AG20443 (cell line): ENCODE results near the gene SLC35E2B.

Experiments used
- DNase-seq: peaks from one replicate; pipeline ENCODE4 v3.0.0; 2012; ENCODE audit warnings: low spot score, mixed read lengths

Gene SLC35E2B

DNA sequence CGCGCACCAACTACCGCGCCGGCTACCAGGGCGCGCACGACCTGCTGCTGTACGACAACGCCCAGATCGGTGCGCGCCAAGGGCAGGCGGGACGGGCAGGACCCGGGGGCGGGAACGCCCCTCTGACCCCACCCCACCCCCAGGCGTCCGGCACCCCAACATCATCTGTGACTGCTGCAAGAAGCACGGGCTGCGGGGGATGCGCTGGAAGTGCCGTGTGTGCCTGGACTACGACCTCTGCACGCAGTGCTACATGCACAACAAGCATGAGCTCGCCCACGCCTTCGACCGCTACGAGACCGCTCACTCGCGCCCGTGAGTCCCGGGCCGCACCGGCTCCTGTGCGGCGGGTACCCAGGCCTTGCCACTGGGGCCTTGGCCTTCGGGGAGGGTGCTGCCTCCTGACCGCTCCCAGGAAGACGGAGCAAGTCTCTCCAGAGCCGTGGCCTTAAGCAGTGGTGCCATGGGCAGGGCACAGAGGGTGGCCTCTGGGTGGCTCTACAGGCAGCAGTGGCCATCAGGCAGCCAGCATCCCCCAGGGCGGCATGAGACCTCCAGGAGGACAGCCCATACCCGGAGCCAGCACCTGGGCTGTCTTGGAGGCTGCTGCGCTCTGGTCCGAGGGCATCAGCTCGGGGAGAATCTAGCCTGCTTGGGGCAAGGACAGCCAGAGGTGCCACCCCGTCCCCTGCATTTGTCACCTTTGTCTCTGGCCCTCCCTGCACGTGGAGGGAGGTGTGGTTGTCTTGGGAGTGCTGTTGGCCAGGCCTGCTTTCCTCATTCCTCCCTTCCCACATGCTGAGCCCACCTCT, 68.8 kb downstream of the SLC35E2B start:
- no peak for DNase-seq

GRCh38 chr1:1623181-1623630, 69.4 kb downstream of the SLC35E2B start:
- no peak for DNase-seq

DNA sequence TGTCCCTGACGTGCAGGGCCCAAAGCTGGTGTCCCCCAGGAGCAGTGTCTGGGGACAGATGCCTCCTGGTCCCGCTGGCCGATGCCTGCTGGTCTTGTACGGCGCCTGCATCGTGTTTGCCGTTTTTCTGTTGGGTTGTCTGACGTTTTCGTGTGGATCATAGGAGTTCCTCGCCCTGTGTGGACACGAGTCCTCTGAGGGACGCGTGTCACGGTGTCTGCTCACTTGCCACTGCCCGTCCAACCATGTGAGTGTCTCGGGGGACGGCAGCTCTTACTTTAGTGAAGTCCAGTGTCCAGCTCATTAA, 69.9 kb downstream of the SLC35E2B start:
- no peak for DNase-seq

DNA sequence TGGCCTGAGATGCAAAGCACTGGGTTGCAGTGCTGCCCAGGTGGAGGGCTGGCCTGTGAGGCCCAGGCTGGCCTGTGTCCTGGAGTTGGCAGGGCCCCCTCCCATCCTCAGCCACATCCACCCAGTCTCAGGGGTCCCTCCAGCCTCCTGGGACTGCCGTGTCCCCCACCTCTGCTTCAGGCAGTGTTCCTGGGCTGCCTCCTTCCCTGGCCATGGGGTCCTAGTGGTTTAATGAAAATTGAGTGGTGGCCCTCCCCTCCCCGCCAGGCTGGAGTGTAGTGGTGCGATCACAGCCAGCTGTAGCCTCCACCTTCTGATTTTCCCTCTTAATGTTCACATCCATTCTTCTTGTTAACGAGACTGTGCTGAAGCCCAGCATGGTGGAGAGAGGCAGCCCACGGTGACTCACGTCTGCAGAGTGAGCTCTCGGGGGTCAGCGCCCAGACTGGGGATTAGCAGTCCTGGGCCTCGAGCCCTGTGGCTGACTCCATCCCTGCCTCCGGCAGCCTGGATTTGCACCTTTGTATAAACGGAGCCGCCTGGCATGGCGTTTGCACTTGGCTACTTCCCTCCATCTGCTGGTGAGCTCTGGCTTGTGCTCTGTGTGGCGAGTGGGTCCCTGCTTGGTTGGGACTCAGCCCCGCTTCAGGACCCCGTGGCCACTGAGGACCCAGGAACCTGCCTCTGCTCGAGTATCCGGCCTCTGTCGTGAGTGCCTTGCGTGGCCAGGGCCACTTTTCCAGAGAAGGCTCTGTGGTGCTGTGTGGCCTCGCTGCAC, 70.4 kb downstream of the SLC35E2B start:
- no peak for DNase-seq

GRCh38 chr1:1621173-1622009, 71.2 kb downstream of the SLC35E2B start:
- no peak for DNase-seq

DNA sequence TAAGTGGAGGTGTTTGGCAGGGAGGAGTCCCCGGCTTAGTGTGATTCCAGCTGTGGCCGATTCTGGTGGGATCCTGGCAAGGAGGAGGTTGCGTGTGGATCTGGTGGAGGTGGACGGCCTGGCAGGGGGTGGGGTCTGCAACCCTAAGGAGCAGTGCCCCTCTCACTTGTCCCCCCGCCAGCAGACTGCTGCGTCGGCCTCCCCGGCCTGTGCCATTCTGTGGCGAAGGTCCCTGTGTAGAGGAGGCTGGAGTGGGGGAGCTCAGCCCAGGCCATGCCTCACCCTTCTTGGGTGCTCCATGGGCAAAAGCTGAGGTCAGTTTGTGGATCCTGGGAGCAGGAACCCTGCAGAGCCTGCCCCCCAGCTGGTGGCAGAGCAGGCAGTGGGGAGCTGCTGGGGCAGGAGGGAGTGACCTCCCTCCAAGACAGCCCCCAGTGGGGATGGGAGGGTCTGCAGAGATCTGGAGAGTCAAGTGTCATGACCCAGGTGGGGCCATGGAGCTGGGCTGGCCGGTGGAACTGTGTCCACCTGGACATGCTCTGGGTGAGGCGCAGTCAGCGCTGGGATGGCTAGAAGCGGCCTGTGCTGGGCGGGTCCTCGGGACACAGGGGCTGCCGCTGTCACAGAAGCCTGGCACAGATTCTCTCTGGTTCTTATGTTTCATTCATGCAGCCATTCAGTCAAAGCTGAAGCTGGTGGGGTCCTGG, 72.0 kb downstream of the SLC35E2B start:
- DNase-seq, result no peak

- DNase-seq, result no peak
These were observed 72.7 kb downstream of the SLC35E2B start for GRCh38 chr1:1619917-1620361.

DNA sequence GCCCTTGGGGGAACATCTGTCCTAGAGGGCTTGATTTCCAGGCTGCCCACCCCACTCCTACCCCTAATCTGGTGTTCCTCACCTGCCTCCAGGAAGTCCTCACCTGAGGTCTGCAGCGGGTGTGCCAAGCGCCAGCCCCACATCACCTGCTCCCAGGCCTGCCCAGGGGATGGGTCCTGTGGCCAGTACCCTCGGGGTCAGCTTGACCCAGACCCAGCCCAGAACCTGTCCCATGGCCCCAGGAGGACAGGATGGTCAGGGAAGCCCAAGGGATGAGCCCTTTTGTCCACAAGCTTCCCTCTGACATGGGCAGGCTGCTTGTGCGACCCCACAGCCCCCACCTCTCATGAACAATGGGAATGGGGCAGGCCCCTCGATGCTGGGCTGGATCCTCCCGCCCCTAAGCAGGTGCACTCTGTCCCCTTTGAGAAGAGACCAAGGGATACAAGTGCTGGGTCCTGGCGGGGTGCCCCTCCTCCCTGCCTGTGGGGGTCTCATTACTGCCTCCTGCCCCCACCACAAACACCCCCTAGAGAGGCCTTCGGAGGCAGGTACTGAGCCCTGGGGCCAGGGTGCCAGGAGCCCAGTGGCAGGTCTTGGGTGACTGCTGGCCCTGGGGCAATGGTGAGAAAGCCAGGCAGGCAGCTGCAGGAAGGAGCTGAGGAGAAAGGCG, 74.1 kb downstream of the SLC35E2B start:
- DNase-seq, result no peak

GRCh38 chr1:1617925-1618324, 74.7 kb downstream of the SLC35E2B start:
- no peak for DNase-seq

- no peak for DNase-seq
These were observed 75.1 kb downstream of the SLC35E2B start for GRCh38 chr1:1617516-1617915.

DNA sequence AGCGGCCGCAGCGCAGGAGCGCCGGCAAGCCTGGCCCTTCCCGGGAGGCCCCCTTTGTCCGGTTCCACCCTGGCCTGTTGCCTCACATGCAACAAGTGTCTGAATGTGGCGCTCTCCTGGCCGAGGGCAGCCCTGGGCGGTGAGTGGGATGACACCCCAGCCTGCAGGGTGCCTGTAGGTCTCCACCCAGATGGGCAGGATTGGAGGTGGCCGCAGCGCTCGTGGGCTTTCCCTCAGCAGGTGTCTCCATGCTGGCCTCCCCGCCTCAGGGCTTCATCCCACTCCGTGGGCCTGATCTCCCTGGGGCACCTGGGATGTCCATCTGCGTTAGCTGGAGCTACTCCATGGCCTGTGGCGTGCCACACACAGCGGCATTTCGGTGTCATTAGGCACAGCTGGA, 75.8 kb downstream of the SLC35E2B start:
- DNase-seq, result no peak

GRCh38 chr1:1616045-1616790, 76.4 kb downstream of the SLC35E2B start:
- DNase-seq, result peak; percentile 89

DNA sequence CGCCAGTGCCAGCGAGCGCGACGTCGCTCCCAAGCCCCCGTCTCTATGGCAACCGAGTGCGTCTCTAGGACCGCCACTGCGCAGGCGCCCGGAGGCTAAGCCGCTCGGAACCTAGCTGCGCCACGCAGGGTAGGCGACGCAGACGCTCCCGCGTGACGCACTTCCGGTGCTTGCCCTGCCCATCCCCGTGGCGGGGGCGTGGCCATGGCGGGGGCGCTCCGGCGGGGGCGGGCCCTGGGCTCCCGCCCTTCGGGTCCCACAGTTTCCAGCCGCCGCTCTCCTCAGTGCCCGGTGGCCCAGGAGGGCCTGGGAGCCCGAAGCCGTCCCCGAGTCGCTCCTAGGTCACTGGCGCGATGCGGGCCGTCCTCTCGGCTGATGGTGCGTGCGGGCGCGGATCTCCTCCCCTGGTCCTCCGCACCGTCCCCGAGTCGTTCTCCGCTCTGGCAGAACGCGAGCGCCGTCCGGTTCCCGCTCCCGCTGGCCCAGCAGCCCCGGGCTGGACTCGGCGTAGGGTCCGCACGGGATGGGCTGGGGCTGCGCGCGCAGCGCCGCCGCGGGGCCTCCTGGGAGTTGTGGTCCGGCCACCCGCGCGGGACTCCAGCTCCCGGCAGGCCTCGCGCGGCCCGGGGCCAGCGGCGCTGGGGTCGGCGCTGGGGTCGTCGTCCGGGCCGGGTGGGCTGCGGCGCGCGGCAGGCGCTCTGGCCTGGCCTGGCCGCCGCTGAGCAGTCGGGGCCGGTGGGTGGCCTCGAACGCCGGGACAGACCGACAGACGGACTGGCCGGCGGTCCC, 77.1 kb downstream of the SLC35E2B start, which contains the start of gene MIB2:
Gene MIB2 (plus strand): TSS at position 245 of the 789 bp plus-strand sequence. CDS start 7,953 bp downstream, outside the sequence.
- peak; percentile 100 for DNase-seq

DNA sequence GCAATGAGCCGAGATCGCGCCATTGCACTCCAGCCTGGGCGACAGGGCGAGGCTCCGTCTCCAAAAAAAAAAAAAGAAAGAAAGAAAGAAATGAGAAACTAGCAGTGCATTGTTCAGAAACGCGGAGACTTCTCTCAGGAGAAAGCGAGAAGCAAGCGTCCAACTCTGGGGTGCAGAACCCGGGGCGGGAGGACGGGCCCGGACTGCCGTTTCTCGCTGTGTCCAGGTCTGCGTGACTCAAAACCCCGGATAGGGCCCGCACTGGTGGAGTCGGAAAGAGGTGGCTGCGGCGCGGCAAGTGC, 77.7 kb downstream of the SLC35E2B start:
- no peak for DNase-seq

DNA sequence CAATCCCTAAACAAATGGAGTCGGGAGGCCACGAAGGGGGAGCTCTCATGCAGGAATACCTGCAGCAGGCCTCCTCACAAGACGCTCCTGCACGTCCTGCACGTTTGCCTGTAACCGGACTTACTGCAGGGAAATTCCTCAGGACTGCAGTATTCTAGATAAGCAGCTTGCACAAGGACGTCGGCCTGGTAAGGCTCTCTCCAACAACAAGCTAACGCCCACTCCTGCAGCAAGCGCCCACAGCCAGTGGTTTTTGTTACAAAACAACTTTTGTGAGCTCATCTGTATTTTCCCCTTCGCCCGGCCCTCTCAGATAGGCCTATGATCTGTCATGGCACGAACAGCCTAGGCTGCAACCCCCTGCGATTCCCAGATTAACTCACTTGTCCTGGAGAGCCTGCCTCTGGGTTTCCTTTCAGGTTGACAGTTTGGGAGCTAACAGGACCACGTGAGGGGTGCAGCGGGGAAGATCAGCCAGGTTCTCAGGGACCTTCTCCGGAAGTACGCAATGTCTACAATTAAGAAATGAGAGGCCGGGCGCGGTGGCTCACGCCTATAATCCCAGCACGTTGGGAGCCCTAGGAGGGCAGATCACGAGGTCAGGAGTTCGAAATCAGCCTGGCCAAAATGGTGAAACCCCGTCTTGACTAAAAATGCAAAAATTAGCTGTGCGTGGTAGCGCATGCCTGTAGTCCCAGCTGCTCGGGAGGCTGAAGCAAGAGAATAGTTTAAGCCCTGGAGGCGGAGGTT, 78.2 kb downstream of the SLC35E2B start:
- peak; percentile 76 for DNase-seq

DNA sequence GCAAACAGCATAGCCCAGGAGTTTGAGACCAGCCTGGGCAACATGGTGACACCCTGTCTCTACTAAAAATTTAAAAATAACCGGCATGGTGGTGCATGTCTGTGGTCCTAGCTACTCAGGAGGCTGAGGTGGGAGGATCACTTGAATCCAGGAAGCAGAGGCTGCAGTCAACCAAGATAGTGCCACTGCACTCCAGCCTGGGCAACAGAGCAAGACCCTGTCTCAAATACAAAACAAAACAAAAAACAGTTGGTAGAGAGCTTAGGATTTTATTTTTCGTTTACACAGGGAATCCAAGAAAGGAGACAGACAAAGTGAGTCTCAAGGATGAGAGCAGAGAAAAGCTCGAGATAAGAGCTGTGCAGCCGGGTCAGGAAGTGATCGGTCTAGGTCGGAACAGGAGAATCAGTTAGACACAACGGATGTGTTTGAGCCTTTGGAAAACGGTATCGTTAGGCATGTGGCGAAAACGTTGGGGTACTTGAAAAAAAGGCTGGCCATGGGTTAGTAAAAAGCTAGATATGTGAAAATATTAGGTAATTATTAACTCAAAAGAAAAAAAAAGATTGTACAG, 79.0 kb downstream of the SLC35E2B start:
- no peak for DNase-seq

- DNase-seq, result no peak
These were observed 80.5 kb downstream of the SLC35E2B start for GRCh38 chr1:1612104-1612400.

- DNase-seq, result no peak
These were observed 81.8 kb downstream of the SLC35E2B start for GRCh38 chr1:1610796-1611195.
